ENCODE measurements around the gene MAP3K2.

Gene MAP3K2

GRCh38 chr2:127400533-127400896 is 12.7 kb upstream of the MAP3K2 start:
- Histone ChIP-seq H3K27ac (ENCODE audit: extremely low read depth, low read depth, low read length) (peak overlapping the region; percentile 71; the same call in 1 of the 2 replicates), H3K9me3 (ENCODE audit: control insufficient read depth, insufficient read depth, low read depth, low read length) (no peaks in the 10 kb centered on the region), H3K4me1 (ENCODE audit: control insufficient read depth, insufficient read depth, low read length) (peaks cover 5% of the 10 kb centered on the region), H3K36me3 (ENCODE audit: control insufficient read depth in 2 of 2, insufficient read depth in 1 of 2, low read length in 2 of 2) (no peaks in the 10 kb centered on the region), H3K4me3 (ENCODE audit: low read depth, low read length) (peak overlapping the region; percentile 27)
- ChIA-PET CTCF (interaction anchor here (2.7 to 3.3 kb wide), 2 partner anchors 15 to 79 kb away, joined by 8 to 18 read pairs; no protein-coding TSS in a partner anchor), POLR2A (interaction anchor here (1.6 kb wide), 2 partner anchors 11 to 12 kb away, joined by 3 to 5 read pairs; partner anchors contain the start of gene MAP3K2)
- TF ChIP-seq ZBTB10 (tag by site-specific recombination; IDR thresholded peaks at IDR 0.05) (no peak), ZNF624 (tag by site-specific recombination; IDR thresholded peaks at IDR 0.05) (no peak), ZNF548 (tag by site-specific recombination; IDR thresholded peaks at IDR 0.05) (no peak), ZNF560 (tag by site-specific recombination; IDR thresholded peaks at IDR 0.05; ENCODE audit: borderline replicate concordance) (no peak), BCL11B (tag by site-specific recombination; IDR thresholded peaks at IDR 0.05; ENCODE audit: low read depth) (no peak), ZNF24 (tag by site-specific recombination; IDR thresholded peaks at IDR 0.05) (no peak), ZNF16 (tag by site-specific recombination; IDR thresholded peaks at IDR 0.05; ENCODE audit: low read depth) (no peak), ZNF654 (tag by site-specific recombination; IDR thresholded peaks at IDR 0.05; ENCODE audit: low read depth) (no peak), ZBTB48 (tag by site-specific recombination; IDR thresholded peaks at IDR 0.05) (no peak), KLF16 (tag by site-specific recombination; IDR thresholded peaks at IDR 0.05) (no peak), ZNF19 (tag by site-specific recombination; IDR thresholded peaks at IDR 0.05; ENCODE audit: low read depth) (no peak), TCF7L2 (IDR thresholded peaks at IDR 0.05; ENCODE audit: borderline replicate concordance, low read depth, low read length) (no peak), ZNF335 (tag by site-specific recombination; conservative IDR thresholded peaks at IDR 0.05) (no peak), SCRT2 (tag by site-specific recombination; IDR thresholded peaks at IDR 0.05) (no peak), ZBTB6 (tag by site-specific recombination; IDR thresholded peaks at IDR 0.05) (no peak), SP7 (tag by site-specific recombination; IDR thresholded peaks at IDR 0.05) (no peak), ZNF677 (tag by site-specific recombination; IDR thresholded peaks at IDR 0.05) (no peak)

- H3K4me1 ChIP-seq (ENCODE audit: control insufficient read depth, insufficient read depth, low read length): peaks cover 5% of the 10 kb centered on the region
- peak overlapping the region; percentile 50; the same call in 1 of the 2 replicates for H3K27ac ChIP-seq (ENCODE audit: extremely low read depth, low read depth, low read length)
- ChIA-PET CTCF (interaction anchor here (1.1 to 3.3 kb wide), 3 partner anchors 17 to 74 kb away, joined by 3 to 18 read pairs (median 3); no protein-coding TSS in a partner anchor), POLR2A (interaction anchor here (0.7 to 2.7 kb wide), 4 partner anchors 9 to 104 kb away, joined by 3 to 8 read pairs (median 5); partner anchors contain the start of gene MAP3K2)
- no peak overlapping the region for H3K4me3 ChIP-seq (ENCODE audit: low read depth, low read length)
- H3K36me3 ChIP-seq (ENCODE audit: control insufficient read depth in 2 of 2, insufficient read depth in 1 of 2, low read length in 2 of 2): peaks cover 0 to 5% of the 10 kb centered on the region in 2 experiments; a peak in 1 of 3 replicates
- H3K9me3 ChIP-seq (ENCODE audit: control insufficient read depth, insufficient read depth, low read depth, low read length): no peaks in the 10 kb centered on the region
- TF ChIP-seq GLIS1 (tag by site-specific recombination; IDR thresholded peaks at IDR 0.05) (peak; percentile 60), KLF16 (tag by site-specific recombination; IDR thresholded peaks at IDR 0.05) (0 out of 2 replicates have a peak, but pooled peaks have one; percentile 17), SP7 (tag by site-specific recombination; IDR thresholded peaks at IDR 0.05) (peak; percentile 42; the same call in 1 of the 2 replicates), KLF10 (tag by site-specific recombination; IDR thresholded peaks at IDR 0.05) (peak; percentile 45), ZFP37 (tag by site-specific recombination; IDR thresholded peaks at IDR 0.05) (no peak), ZNF335 (tag by site-specific recombination; conservative IDR thresholded peaks at IDR 0.05) (0 out of 2 replicates have a peak, but pooled peaks have one; percentile 34), ZNF366 (tag by site-specific recombination; conservative IDR thresholded peaks at IDR 0.05) (peak; percentile 37; the same call in 1 of the 2 replicates), SP2 (tag by site-specific recombination; IDR thresholded peaks at IDR 0.05) (peak; percentile 26; the same call in 1 of the 2 replicates), INSM2 (tag by site-specific recombination; IDR thresholded peaks at IDR 0.05) (0 out of 2 replicates have a peak, but pooled peaks have one; percentile 48), ZNF132 (tag by site-specific recombination; IDR thresholded peaks at IDR 0.05; ENCODE audit: borderline replicate concordance) (no peak), TRIM28 (IDR thresholded peaks at IDR 0.05; ENCODE audit: borderline replicate concordance, low read length) (0 out of 2 replicates have a peak, but pooled peaks have one; percentile 31), ZBTB17 (tag by site-specific recombination; IDR thresholded peaks at IDR 0.05) (peak; percentile 81), PRDM10 (tag by site-specific recombination; IDR thresholded peaks at IDR 0.05) (peak; percentile 91)
Measured at GRCh38 chr2:127398239-127398590, 10.4 kb upstream of the MAP3K2 start.
